NCI-H460 (cell line): ENCODE measurements around the gene MAL. TPM values are rescaled to one million over a fixed set of nuclear protein-coding genes. Genes with fewer than 3 reads are reported as not detected.

Experiments
- DNase-seq: peaks from one replicate; pipeline ENCODE4 v3.0.0-alpha.2; 2016; ENCODE audit warnings: low read depth; ENCODE audit errors: extremely low read depth
- total RNA-seq: library from RNA; depleted of rRNA; stranded (reverse); fragments of >200 nt; shearing (Covaris generic); gene quantifications from 2 replicates; pipeline ENCODE4 v1.2.3, GENCODE V29; 2014

MAL gene
- total RNA-seq, 1 experiment from 2014 or later: not detected

GRCh38 chr2:94995553-94996304, 29.8 kb upstream of the MAL start:
- DNase-seq: no peak

GRCh38 chr2:94996305-94997100, 29.0 kb upstream of the MAL start:
- DNase-seq: no peak

- DNase-seq: no peak
Measured at GRCh38 chr2:94997981-94998930, 27.3 kb upstream of the MAL start.

DNA sequence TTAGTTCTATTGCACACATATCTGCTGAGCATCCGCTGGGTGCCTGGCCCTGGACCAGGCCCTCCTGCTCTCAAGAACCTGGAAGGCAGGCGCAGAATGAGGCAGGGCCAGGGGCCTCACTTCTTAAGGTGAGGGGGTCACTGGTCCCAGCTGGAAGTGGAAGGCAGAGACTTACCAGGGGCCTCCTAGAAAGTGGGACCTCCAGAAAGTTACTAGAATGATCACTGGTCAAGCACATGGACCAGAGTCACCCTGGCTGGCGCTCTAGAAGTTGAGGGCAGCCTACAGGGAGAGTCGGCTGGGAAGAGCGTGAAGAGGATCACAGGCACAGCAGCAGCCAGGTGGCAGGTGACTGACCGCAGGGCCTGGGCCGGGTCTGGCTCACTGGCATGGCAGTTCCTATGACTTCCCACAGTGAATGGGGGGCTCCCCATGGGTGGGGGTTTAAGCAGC, 26.1 kb upstream of the MAL start:
- DNase-seq: no peak

GRCh38 chr2:95001051-95001562, 24.4 kb upstream of the MAL start:
- DNase-seq: no peak

- DNase-seq: no peak
Measured at GRCh38 chr2:95001701-95002100, 23.8 kb upstream of the MAL start.

DNA sequence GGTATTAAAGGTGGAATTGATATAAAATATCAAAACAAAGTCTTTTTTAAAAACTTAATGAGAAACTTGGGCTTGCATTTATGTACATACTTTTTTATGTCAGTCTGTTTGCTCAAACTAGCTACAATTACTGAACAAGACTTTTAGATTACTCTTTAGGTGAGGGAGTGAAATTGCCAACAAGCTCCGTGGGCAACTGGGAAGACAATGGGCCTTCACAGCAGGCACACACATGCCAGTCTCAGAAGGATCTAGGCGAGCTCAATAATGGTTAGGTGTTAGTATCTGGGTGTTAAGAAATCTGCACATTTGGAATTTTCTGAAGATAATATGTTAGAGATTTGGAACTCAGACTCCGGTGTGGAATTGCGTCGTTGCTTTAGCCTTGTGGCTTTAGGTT, 23.0 kb upstream of the MAL start:
- no peak for DNase-seq

DNA sequence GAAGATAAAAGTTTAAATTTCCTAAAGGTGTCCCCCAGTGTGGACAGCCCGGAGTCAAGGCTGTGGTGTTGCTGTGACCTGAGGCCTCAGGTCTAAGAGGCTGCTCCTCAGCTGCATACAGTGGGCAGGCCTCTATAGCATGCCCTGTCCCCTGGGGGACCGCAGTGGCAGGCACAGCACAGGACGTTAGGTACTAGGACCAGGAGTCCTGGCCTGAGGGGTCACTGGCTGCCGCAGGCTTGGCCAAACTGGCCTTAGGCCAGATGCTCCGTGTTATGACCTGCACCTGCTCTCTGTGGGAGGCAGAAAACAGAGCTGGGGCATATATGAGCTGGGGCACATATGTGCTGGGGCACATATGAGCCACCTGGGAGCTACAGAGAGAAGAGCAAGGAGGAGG, 21.2 kb upstream of the MAL start:
- DNase-seq: no peak

GRCh38 chr2:95004711-95005110, 20.8 kb upstream of the MAL start:
- no peak for DNase-seq

- DNase-seq: no peak
Measured at GRCh38 chr2:95005726-95006125, 19.8 kb upstream of the MAL start.

GRCh38 chr2:95006588-95006987, 18.9 kb upstream of the MAL start:
- DNase-seq: no peak

- no peak for DNase-seq
Measured at GRCh38 chr2:95007031-95007609, 18.4 kb upstream of the MAL start.

GRCh38 chr2:95007822-95008221, 17.7 kb upstream of the MAL start:
- DNase-seq: no peak

- no peak for DNase-seq
Measured at GRCh38 chr2:95008306-95008705, 17.2 kb upstream of the MAL start.

- DNase-seq: no peak
Measured at GRCh38 chr2:95008996-95009395, 16.5 kb upstream of the MAL start.

DNA sequence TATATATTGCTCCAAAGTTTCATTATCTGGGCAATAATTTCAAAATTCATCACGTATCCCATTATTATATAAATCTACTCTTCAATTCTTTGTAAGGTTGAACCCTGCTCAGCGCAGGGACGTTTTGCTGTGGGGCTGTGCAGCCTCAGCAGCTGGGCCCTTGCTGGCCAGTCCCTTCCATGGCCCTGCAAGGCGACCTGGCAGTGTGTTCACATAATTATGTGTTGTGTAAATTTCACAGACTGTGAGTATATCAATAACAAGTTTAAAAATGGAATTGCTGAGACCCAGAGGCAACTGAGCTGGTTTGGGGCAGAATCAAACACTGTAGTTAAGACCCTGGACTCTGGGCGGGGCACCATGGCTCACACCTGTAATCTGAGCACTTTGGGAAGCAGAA, 16.1 kb upstream of the MAL start:
- no peak for DNase-seq

DNA sequence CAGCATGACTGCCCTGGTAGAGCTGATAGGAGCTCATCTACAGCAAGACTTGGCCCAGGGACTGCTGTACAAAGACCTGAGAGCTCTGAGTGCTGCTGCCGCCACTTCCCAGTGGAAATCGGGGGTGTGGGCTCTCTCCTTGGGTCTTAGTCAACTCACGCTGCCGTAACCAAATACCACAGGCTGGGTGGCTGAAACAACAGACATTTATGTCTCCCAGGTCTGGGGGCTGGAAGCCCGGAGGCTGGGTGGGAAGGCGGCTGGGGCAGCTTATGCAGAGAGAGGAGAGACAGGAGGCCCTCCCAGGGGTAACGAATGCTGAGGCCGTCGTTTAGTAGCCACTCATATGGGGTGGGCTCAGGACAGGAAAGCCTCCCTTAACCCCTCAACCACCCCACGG, 15.4 kb upstream of the MAL start:
- no peak for DNase-seq

DNA sequence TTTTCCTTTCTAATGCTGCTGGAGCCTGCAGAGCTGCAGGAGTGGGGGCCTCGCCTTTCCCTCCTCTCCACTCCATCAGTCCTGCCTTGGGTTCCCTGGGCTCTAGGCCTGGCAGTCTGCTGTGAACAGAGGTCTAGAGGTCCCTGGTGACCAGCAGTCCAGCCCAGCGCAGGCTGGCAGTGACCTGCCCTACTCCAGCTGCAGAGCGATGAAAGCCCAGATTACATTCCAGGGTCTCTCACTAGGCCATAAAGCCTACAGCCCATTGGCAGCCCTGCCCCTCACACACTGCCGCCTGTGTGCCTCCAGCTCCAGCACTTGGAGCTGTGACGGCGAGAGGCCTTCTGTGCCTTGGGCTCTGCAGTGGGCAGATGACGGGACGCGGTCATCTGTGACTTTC, 14.8 kb upstream of the MAL start:
- no peak for DNase-seq

DNA sequence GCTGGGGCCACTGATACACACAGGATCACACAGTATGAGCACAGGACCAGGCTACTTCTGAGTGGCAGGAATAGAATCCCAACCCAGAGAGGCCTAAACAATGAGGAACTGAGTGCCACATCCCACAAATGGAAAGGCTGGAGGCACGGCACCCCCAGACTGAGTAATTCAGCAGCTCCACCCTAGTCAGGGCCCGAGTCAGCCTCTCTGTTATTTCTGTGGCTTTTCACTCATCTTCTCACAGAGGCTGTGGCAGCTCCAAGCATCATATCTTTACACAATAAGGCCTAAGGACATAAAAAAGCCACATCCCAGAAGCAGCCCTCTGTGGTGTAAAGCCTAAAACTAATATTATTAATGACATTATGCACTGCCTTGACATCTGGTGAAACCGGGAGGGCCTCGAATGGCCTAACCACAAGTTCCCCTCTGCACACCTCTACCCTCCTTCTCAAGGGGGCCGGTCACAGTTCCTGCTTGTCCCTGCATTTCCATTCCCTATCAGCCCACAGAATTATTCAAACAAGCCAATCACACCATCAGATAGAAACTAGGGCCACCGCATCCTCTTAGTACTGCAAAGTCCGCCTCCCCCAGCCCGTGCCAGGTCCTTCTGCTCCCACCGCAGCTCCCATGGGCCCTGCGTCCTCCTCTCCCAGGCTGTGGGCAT, 12.5 kb upstream of the MAL start:
- DNase-seq: no peak

DNA sequence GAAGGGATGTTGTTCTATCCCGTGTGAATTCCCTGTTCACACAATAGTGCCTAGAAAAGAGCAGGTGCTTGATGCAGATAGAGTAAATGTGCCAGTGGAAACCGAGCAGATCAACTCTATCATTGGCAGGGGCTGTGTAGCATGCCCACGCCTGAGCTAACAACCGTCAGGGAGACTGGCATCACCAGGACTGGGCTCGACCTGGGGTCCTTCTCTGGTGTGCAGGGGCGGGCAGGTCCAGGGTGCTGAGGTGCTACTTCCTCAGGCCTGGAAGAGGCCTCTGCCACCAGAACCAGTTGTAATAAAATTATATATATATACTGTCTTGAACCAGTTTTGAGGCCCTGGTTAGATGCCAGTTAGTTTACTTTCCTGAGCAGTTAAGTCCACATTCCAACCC, 11.8 kb upstream of the MAL start:
- no peak for DNase-seq
